Left renal cortex interstitium (tissue), 4 donors: Measurements from ENCODE around the gene TAF1B. TPM values are rescaled to one million over a fixed set of nuclear protein-coding genes. Genes with fewer than 3 reads are reported as not detected.

Experiments used
- DNase-seq, 4 donors: peaks; one replicate each; pipeline ENCODE4 v3.0.0-alpha.2; 2013; ENCODE audit warnings: low read depth in 4 of 4, low spot score in 2 of 4, missing footprints in 1 of 4
- polyA plus RNA-seq, 4 donors: library from polyadenylated mRNA; unstranded; fragments of 120-200 nt; gene quantifications; one replicate each; pipeline ENCODE4 v1.2.1, GENCODE V29; 2013; ENCODE audit not compliant: insufficient read length in 4 of 4

TAF1B gene
- polyA plus RNA-seq, 4 donors, result 25.5 to 30.3 (median 28.5) TPM

DNA sequence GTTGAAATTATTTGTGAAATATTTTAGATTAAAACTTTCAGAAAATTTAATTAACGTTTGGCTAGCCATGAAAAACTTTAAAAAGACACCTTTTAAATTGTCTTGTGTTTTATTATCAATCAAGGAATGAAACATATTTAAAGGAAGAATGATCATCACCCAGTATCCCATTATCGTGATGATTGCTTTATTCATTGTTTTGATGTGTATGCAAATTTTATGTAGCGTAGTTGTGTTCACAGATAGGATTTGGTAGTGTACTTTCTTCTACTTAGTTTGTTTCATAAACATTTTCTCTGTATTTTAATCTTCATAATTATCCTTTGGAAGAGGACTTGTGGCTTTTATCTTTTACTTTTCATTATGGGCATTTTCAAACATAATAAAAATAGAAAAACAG lies 116.0 kb downstream of the TAF1B start:
- no peak for DNase-seq

DNA sequence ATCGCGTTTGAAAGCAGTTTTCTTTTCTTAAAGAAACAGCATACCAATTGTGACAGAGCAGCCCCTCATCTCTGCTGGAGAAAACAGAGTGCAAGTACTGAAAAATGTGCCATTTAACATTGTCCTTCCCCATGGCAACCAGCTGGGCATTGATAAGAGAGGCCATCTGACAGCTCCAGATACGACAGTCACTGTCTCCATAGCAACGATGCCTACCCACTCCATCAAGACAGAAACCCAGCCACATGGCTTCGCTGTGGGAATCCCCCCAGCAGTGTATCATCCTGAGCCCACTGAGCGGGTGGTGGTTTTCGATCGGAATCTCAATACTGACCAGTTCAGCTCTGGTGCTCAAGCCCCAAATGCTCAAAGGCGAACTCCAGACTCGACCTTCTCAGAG lies 117.7 kb downstream of the TAF1B start:
- no peak for DNase-seq

DNA sequence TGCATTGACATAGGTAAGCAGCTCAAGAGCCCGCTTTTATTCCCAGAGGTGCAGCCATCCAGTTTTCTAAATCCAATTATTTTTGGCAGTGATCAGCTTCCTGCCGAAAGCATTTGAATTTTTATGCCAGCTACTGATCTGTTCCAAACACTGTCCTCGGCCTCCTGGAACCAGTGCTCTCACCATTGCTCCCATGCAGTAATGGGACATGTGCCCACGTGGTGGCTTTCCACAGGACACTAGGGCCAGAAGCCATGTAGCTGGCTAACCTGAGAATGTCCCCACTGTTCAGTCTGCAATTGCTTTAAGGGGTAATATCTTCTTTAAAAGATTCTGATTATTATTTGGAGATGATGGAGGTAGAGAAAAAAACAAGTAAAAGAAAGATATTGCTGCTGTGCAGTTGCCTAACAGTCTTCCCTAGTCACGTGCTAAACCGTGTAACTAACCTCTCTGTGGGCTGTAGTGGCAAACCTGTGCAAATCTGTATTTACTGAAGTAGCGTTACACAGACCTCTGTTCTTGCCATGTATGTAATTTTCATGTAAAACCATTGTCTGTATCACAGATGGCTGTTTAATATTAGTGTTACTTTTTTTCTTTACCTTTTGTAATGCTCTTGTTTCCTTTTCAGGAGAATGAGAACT lies 121.2 kb downstream of the TAF1B start:
- no peak for DNase-seq

DNA sequence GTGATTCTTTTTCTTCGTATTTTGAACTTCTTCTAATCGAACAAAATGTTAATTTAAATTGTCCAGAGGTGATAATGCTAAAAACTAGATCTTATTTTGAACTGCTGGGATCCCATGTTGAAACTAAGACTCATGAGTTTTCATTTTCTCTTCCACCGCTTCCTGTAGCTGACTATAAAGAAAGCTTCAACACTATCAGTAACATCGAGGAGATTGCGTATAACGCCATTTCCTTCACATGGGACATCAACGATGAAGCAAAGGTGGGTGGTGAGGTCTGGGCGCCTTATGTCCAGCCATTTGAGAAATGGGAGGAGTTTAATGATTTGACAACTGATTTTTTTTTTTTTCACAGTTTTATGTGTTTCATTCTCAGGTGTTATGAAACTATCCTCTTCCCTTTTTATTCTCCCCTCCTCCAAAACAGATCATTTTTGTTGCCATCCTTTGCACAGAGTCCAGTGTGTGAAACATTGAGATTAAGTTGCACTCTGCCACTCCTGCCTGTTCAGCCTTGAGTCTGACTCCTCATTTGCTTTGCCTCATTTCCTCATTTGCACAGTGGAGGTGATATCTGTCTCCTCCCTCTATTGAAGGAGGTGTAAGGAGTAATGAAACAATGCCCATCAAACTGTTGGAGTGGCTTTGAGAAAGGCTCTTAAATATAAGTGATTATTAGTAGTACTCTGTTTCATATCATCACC lies 122.0 kb downstream of the TAF1B start:
- DNase-seq, result no peak

DNA sequence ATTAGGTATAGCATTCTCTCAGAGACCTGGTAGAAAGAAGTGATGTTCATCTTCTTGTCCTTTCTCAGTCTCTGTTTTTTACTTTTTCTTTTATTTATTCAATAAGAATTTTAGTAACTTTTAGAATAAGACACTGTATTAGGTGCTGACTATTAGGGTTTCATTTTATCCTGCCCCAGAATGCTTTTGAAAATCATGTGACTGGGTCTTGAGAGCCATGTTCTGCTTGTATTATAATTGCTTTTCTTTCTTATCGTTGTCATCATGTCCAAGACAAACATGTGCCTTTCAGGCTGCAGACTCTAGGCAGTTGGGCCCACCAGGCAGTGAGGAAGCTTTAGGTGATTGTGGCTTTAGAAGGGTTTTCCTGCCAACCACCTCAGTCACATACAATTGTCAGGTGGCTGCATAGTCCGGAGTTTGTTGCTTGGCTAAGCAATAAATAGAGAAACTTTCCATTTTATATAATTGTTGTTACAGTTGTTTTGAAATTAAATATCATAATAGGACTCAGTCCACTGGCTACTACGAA lies 123.3 kb downstream of the TAF1B start:
- DNase-seq, result no peak

DNA sequence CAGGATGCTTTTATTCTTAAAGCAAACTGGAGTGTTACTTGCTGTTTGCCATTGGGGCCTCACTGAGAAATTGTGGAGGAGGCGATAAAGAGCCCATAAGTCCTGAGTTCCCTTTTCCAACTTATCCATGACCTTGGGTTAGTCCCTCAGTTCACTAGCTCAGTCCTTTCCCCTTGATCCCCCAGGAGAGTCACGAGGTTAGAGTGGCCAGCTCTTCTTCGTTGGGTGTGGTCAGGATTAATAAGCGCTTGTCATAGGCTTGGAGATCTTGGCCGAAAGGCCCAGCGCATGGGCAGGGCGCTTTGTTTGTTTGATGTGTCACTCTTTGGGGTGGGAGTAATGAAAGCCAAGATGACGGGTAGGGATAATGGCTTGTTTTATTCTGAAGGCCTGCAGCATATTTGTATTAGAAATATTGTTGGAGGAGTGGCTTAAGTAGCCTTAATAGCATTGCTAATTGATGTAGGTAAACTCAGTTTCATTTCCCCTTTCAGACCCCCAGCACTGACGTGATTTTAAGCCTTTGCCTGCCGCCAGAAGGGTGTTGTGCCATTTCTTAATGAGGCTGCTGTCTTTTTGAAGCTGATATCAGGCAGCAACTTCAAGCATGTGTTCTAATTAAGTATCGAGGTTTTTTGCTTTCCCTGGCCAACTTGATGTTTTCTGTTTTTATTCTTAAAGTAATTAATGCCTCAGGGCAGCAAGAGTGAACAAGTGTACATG lies 123.9 kb downstream of the TAF1B start:
- no peak for DNase-seq

DNA sequence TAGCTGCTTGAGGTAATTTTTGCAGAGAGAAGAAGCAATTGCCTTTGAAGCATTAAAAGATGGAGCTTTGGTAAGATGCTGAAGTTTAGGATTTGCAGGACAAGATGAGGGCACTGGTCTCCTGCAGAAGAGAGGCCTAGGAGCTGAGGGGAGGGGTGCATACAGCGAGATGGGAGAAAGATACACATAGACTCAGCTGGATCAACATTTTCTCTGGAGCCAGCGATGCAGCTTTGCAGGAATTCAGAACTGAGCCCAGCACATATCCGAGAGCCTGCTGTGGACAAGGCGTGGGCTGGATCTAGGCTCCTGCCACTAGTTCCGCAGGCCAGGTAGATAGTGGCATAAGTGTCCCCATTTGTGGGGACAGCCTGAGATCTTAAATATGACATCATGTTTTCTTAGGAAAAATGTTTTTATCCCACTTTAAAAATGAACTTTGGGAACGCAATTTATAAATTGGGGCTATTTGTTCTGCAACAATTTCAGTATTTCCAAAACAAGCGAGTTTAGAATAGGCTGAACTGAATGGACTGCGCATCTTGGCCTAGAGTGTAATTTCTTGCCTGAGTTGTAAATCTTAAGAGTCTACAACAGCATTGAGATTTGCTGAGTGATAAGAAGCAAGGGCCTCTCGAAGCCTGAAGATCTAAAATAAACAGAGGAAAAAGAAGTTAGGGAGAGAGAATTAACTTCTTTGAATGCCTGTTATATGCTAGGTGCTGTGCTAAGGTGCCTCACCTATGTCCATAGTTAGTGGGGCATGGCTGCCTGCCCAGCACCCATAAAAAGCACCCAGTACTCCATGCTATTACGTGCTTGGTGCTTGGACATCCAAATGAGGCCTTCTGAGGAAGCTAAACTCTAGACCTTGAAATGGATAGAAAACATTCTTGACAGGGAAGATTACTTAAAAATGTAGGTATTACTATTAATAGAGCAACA lies 125.6 kb downstream of the TAF1B start:
- DNase-seq, result no peak

DNA sequence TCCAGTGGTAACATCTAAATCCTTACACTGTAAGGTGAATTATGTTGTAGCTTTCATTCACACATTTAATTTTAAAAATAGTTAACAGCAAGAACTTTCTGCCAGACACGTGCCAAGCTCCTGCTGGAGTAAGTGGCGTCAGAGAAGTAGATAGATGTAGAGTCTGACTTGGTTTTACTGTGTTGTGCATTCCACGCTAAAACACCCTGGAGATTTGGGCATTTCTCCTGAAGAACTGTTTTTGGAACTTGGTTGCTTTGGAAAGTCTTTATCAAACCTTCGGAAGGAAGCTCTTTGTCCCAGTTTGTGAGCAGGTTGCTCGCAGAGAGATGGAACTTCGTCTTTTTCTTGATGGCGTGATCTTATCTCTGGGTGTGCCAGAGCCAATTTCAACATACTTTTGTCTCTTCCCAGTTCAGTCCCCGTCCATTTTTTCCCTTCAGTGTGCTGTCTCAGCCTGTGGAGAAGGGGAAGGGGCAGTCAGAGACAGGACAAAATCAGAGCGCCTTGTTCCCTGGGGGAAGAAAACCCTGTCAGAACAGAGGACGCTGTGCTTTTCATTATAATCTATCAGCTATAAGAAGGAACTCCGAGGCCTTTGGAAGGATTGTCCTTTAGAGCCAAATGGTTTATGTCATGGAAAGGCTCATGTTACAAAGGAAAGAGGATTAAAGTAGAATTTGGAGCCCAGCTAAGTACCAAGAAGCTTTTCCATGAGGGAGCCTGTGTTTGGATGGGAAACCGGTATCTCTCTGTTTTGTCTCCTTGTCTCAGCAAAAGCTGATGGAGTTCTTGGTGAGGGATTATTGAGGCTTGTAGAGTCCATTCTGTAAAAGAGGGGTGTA lies 127.1 kb downstream of the TAF1B start:
- DNase-seq, result no peak

DNA sequence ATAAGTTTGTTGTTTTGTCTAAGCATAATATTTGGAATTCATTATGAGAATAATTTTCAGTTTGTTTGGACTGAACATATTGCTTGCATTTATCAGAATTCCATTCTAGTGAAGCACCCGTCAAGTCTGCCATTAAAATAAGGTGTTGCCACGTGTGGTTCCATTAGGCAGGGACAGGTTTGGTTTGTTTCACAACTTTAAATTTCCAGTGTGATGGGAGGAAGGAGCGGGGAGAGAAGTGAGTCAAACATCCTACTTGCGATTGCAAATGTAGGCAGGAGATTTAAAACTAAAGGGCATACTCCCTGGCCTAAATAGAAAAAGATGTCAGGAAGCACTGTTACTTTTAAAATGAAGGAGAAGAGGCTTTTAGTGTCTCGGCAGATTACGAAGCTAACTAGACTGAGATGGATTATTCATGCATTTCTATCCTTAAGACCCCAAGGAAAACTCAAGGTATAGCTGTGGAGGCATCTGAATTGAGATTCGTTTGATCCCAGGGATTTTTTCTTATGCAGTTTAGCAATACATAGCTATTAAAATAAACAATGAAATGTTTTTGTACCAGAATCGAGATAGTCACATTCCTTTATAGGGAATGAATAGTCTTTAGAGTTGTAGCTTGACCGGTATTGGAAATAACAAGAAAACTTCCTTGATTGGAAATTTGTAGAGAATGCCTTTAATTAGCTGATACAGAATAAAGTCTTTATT lies 128.0 kb downstream of the TAF1B start:
- DNase-seq, result no peak

DNA sequence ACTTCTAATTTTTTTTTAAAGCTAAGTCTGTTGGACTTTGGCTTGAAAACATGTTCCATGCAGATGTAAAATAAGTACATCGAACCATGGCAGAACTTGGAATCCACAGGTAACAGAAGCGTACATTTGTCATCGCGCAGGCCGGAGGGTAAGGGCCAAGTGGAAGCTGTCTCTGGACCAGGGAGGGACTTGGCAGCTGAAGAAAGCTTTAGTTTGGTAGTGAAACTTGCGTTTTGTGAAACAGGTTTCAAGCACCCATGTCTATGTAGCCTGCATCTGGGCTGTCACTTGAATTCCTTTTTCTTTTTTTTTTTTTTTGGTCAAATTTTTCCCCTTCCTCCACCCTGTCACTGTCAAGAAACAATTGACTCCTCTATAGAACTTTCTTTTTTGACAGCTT lies 128.6 kb downstream of the TAF1B start:
- no peak for DNase-seq

DNA sequence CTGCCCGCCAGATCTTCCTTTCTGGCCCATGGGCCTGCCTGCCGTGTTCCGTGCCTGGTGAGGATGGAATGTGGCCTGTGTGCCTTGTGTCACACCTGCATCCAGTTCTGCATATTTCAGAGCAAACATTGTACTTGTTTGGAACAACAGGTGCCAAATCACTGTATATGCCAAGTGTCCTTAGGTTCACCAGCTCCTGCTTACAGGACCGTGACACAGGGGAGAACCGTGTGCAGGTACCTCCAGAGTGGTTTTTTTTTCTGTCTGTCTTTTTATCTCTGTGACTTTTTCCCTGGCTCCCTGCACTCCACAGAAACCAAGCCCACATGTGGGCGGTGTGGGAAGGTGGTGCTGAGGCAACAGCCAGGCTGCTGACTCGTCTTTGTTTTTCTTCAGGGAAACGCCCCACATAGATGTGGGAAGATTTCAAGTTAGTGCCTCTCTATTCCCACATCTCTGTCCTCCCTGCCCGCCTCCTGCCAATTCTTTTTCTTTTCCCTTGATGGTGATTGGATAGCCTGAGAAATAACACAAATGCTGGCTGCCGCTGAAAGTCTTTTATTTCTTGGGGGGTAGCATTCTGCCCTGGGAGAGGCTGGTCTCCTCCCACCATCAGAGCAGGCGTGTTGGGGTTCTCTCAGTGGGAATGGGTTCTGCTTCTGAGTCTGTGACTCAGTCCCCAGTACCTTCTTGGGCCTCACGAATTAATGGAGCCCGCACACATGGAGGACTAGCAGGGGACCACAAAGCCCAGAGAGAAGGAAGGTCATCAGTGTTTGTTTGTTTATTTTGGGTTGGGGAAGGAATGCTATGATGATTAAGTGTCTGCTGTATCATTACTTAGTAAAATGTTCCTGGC lies 129.6 kb downstream of the TAF1B start:
- DNase-seq, result no peak

DNA sequence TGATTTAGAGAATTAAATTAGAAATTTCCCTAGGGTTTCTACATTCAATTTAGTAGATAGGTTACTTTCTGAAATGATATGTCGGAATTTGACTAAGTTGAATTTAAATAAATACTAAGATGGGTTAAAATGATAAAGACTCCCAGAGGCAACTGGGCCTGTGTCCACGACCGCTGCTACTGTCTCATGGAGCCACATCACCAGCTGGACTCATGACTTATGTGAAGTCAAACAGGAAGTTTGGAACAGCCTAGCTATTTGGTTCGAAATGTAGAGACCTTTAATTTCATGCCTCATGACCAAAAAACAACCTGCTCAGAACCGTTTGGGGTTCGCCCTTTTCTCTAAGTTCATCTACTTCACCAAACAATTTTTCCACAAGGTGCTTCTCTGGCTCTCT lies 130.4 kb downstream of the TAF1B start:
- no peak for DNase-seq

DNA sequence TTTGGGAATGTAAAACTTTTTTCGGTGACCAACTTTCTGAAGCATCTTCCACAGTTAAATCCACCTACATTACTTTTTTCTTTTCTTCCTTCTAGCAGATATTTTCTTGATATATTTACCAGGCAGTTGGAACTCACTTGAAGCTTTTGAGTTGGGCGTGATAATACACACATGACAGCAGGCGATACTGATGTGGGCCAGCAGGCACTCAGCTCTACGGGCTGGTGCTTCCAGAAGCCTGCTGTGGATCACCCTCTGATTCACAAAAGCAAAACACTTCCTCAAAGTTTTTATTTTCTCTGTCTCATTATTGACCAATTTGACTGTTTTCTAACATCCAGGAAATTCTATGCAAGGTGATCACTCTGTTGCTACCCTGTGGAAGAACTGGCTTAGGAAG lies 131.1 kb downstream of the TAF1B start:
- no peak for DNase-seq

DNA sequence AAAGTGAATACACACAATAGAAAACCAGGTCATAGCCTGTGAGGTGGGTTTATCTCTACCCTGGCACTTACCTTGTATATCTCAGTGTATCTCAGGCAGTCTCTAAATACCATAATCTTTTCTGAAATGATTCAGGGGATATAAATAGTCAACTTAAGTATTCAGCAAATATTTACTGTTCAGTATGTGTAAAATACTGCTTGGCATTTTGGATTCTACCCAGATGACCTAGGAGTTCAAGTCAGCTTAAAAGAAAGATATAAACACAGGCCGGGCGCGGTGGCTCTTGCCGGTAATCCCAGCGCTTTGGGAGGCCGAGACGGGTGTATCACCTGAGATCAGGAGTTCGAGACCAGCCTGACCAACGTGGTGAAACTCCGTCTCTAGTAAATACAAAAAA lies 132.1 kb downstream of the TAF1B start:
- no peak for DNase-seq

DNA sequence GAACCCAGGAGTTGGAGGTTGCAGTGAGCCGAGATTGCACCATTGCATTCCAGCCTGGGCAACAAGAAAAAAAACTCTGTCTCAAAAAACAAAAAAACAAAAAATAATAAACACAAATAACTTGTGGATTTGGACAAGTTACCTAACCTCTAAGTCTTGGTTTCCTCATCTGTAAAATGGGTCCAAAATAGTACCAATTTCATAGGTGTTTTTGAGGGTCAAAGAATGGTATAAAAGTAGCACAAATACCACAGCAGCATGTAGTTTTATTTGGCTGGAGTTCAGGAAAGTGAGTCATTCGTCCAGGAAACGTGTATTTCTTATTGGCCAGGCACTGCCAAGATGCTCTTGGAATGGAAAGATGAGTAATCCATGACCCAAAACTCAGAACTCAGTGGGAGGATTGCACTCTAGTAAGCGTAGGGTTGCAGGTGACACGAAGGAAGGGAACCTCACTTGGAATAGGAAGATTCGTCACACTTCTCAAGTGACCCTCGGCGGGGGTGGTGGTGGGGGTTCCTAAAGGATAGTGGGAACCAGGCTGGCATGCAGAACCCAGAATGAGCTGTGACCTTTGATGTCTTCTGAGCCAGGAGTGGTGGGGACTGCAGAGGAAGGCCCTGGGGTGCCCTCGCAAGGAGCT lies 132.7 kb downstream of the TAF1B start:
- no peak for DNase-seq

DNA sequence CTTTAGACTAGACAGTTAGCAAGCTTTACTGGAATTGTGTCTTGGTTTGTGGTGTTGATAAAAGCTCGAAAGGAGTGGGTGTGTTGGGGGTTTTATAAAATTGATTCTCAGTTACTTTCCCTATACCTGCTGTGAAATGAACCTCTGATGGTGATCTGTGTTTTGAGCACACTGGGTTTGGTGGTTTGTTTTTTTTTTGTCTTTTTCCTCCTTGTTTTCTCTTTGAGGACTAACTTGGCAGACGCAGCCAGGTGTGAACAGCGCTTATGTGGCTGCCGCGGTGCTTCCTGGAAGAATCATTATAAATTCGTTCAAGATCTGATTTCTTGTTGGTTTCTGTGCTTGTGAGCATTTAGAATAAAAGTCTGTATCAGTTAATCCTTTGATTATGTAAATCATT lies 136.7 kb downstream of the TAF1B start:
- no peak for DNase-seq

DNA sequence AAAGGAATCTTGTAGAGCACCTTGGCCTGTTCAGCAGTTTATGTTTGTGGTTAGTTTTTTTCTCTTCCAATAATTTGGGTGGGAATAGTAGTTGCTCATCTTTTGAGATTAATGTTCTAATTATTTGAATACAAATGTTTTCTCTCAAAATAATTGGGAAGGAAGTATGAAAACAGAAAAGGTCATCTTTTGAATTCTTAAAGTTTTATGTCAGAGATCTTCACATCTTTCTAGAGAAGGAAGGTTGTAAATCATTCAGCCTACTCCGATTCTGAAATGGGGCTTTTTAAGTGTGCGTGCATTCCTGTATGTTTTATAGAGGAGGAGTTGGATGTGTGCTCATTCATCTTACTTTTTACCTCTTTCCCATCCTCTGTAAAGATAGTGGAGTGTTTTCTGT lies 137.2 kb downstream of the TAF1B start:
- DNase-seq, result no peak

DNA sequence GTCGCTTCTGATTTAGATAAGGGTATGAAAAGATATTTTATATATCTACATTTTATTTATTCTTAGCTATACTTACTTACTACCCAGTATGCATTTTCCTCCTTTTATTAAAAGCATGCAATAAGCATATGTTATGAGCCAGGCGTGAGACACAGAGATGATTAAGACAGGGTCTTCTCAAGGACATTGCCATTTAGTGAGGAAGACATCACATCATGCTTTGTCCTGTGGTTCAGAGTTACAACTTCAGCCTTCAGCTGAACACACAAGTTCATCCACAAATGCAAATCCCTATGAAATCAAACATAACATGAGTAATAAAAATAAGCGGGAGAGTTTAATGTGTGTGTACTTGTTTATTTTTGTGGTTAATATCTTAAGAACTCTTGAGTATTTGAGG lies 138.4 kb downstream of the TAF1B start:
- DNase-seq, result no peak
